HepG2 (cell line): Measurements from ENCODE around the gene CDK5RAP1. TPM values are rescaled to one million over a fixed set of nuclear protein-coding genes. Genes with fewer than 3 reads are reported as not detected.
A peak's percentile ranks its signal among the peaks of the same experiment; 100 is the strongest.

Experiments used
- ARID4A ChIP-seq: sonication (generic); formaldehyde crosslinking; IDR thresholded peaks from 2 replicates; pipeline ENCODE4 v1.5.0; 2020; ENCODE audit warnings: mild to moderate bottlenecking, missing genetic modification reagents, borderline replicate concordance
- CEBPZ ChIP-seq: IDR thresholded peaks from 2 replicates; pipeline ENCODE4 v1.6.1; 2012; ENCODE audit warnings: low read length, improper control_type of control experiment
- DNMT1 ChIP-seq: sonication (generic); formaldehyde crosslinking; IDR thresholded peaks from 2 replicates; pipeline ENCODE4 v1.5.1; 2020; ENCODE audit warnings: mild to moderate bottlenecking, missing genetic modification reagents
- EEA1 ChIP-seq: sonication (generic); formaldehyde crosslinking; IDR thresholded peaks from 2 replicates; pipeline ENCODE4 v1.5.1; 2020; ENCODE audit warnings: mild to moderate bottlenecking, missing genetic modification reagents, borderline replicate concordance
- HOXA9 ChIP-seq: sonication (generic); formaldehyde crosslinking; IDR thresholded peaks from 2 replicates; pipeline ENCODE4 v1.8.1; 2022; ENCODE audit warnings: missing genetic modification reagents, mild to moderate bottlenecking, moderate library complexity, borderline replicate concordance
- MIER2 ChIP-seq: IDR thresholded peaks from 2 replicates; pipeline ENCODE4 v1.6.1; 2016; ENCODE audit warnings: missing biosample characterization, missing genetic modification reagents
- PAWR ChIP-seq: sonication (generic); formaldehyde crosslinking; IDR thresholded peaks from 2 replicates; pipeline ENCODE4 v1.4.0; 2020; ENCODE audit warnings: missing genetic modification reagents, mild to moderate bottlenecking, borderline replicate concordance
- PCBP1 ChIP-seq: fragments of 200-400 bp; formaldehyde crosslinking; IDR thresholded peaks from 2 replicates; pipeline ENCODE4 v1.6.1; 2017; ENCODE audit warnings: mild to moderate bottlenecking, low read depth, low read length, borderline replicate concordance
- PRDM15 ChIP-seq: sonication (generic); formaldehyde crosslinking; IDR thresholded peaks from 2 replicates; pipeline ENCODE4 v1.4.0; 2020; ENCODE audit warnings: missing genetic modification reagents
- SNAI1 ChIP-seq: sonication (generic); formaldehyde crosslinking; IDR thresholded peaks from 2 replicates; pipeline ENCODE4 v1.5.0; 2020; ENCODE audit warnings: mild to moderate bottlenecking, missing genetic modification reagents, borderline replicate concordance
- SRSF1 ChIP-seq: fragments of 200-400 bp; formaldehyde crosslinking; optimal IDR thresholded peaks from 2 replicates; pipeline ENCODE3; 2017; ENCODE audit warnings: mild to moderate bottlenecking, low read depth, low read length, moderate library complexity
- TFDP1 ChIP-seq: IDR thresholded peaks from 2 replicates; pipeline ENCODE4 v1.6.1; 2016; ENCODE audit warnings: missing compliant biosample characterization, missing genetic modification reagents, borderline replicate concordance
- ZFYVE20 ChIP-seq: sonication (generic); formaldehyde crosslinking; IDR thresholded peaks from 2 replicates; pipeline ENCODE4 v1.8.0; 2023; ENCODE audit warnings: low read depth, mild to moderate bottlenecking, moderate library complexity, missing genetic modification reagents, borderline replicate concordance
- ZNF569 ChIP-seq: sonication (generic); formaldehyde crosslinking; IDR thresholded peaks from 2 replicates; pipeline ENCODE4 v1.5.0; 2020; ENCODE audit warnings: mild to moderate bottlenecking, missing genetic modification reagents, moderate library complexity, borderline replicate concordance
- ZNF83 ChIP-seq: sonication (generic); formaldehyde crosslinking; IDR thresholded peaks from 2 replicates; pipeline ENCODE4 v1.4.0; 2020; ENCODE audit warnings: missing genetic modification reagents, mild to moderate bottlenecking, borderline replicate concordance
- polyA plus RNA-seq, 8 experiments: library from polyadenylated mRNA; depleted of rRNA in 3 of 8; stranded (reverse) in 7 of 8; unstranded in 1 of 8; fragments of >200 nt; fragmentation: Illumina TruSeq in 4 of 8; extraction: Trizol in 4 of 8; gene quantifications; 2 replicates each; pipeline versions ENCODE4 v1.2.1 to v1.2.3, GENCODE V29; 2011 to 2016; ENCODE audit warnings: low read depth in 4 of 8, missing spikeins in 1 of 8, mixed read lengths in 1 of 8; ENCODE audit not compliant: insufficient read depth in 1 of 8
- total RNA-seq, 5 experiments: library from RNA; depleted of rRNA; stranded (reverse); fragments of >200 nt; fragmentation: Illumina TruSeq; extraction: Trizol; gene quantifications; 2 replicates each; pipeline ENCODE4 v1.2.3, GENCODE V29; 2016; ENCODE audit warnings: low read depth in 1 of 5

Gene CDK5RAP1
- total and polyA plus RNA-seq, 2 of the 13 experiments (the other 11 are each of a cell fraction or from before 2014, with no cell fraction given): 53.6 to 98.2 TPM

- TF ChIP-seq EEA1 (CRISPR knock-in tag) (0 out of 2 replicates have a peak, but pooled peaks have one; percentile 56), CEBPZ (no peak), ZFYVE20 (CRISPR knock-in tag) (no peak), MIER2 (CRISPR knock-in tag) (no peak), ZNF569 (no peak), SNAI1 (no peak), DNMT1 (CRISPR knock-in tag) (peak; percentile 74), ZNF83 (no peak), PRDM15 (CRISPR knock-in tag) (no peak), SRSF1 (no peak), HOXA9 (CRISPR knock-in tag) (0 out of 2 replicates have a peak, but pooled peaks have one; percentile 28), ARID4A (CRISPR knock-in tag) (peak; percentile 38; the same call in 1 of the 2 replicates), PCBP1 (no peak), PAWR (CRISPR knock-in tag) (no peak), TFDP1 (CRISPR knock-in tag) (0 out of 2 replicates have a peak, but pooled peaks have one; percentile 2)
These were observed 42.4 kb upstream of the CDK5RAP1 start, which contains the start of gene SNTA1 (continued) for GRCh38 chr20:33443512-33444239.
